WTC11 (cell line): Measurements from ENCODE around the gene SAT1. TPM values are rescaled to one million over a fixed set of nuclear protein-coding genes. Genes with fewer than 3 reads are reported as not detected.

Experiments used
- ATAC-seq: fragments of 200-7000 bp; cut with Tn5 transposase; 2 replicates; pipeline ENCODE4 v1.10.0; 2021; ENCODE audit warnings: mild to moderate bottlenecking, moderate library complexity
- CTCF ChIA-PET: fragments of 300-600 bp; sonication (Branson Sonifier 250); formaldehyde crosslinking; loops from one replicate; lab custom pipeline; 2021; ENCODE audit warnings: antibody characterized with exemption; lab: Charles Lee
- POLR2A ChIA-PET: fragments of 350-600 bp; sonication (Branson Sonifier 250); formaldehyde crosslinking; loops from one replicate; lab custom pipeline; 2021; ENCODE audit warnings: antibody characterized with exemption; lab: Charles Lee
- DNase-seq: peaks from one replicate; pipeline ENCODE4 v3.0.0; 2021; ENCODE audit warnings: low spot score
- H3K27ac Mint-ChIP-seq: 2 replicates; pipeline ENCODE4 v1.8.0; 2021; ENCODE audit warnings: mixed read lengths
- H3K27me3 Mint-ChIP-seq: 2 replicates; pipeline ENCODE4 v1.8.0; 2021; ENCODE audit warnings: low read depth, mild to moderate bottlenecking, moderate library complexity, mixed read lengths
- H3K36me3 Mint-ChIP-seq: 2 replicates; pipeline ENCODE4 v1.8.0; 2021; ENCODE audit warnings: mixed read lengths
- H3K4me1 Mint-ChIP-seq: 2 replicates; pipeline ENCODE4 v1.8.0; 2022; ENCODE audit warnings: mixed read lengths
- H3K4me3 Mint-ChIP-seq: 2 replicates; pipeline ENCODE4 v1.8.0; 2021; ENCODE audit warnings: mild to moderate bottlenecking, moderate library complexity, mixed read lengths
- H3K9me3 Mint-ChIP-seq: 2 replicates; pipeline ENCODE4 v1.8.0; 2021; ENCODE audit warnings: mixed read lengths
- AFF4 ChIP-seq: sonication (generic); formaldehyde crosslinking; IDR thresholded peaks from 2 replicates; pipeline ENCODE4 v1.8.1; 2023; ENCODE audit warnings: mild to moderate bottlenecking, missing genetic modification reagents, borderline replicate concordance
- E2F5 ChIP-seq: sonication (generic); formaldehyde crosslinking; IDR thresholded peaks from 2 replicates; pipeline ENCODE4 v1.8.1; 2022; ENCODE audit warnings: mild to moderate bottlenecking, moderate library complexity, missing genetic modification reagents
- ERG ChIP-seq: fragments of 250-450 bp; sonication (Bioruptor Pico); IDR thresholded peaks from 2 replicates; pipeline ENCODE4 v1.8.0; 2021; ENCODE audit warnings: mild to moderate bottlenecking
- HMGXB4 ChIP-seq: sonication (generic); formaldehyde crosslinking; IDR thresholded peaks from 2 replicates; pipeline ENCODE4 v1.8.1; 2023; ENCODE audit warnings: mild to moderate bottlenecking, moderate library complexity, missing genetic modification reagents
- IRF1 ChIP-seq: sonication (generic); formaldehyde crosslinking; IDR thresholded peaks from 2 replicates; pipeline ENCODE4 v1.8.0; 2023; ENCODE audit warnings: missing genetic modification reagents
- JAZF1 ChIP-seq: fragments of 250-450 bp; sonication (Bioruptor Pico); IDR thresholded peaks from 2 replicates; pipeline ENCODE4 v1.9.0; 2021; ENCODE audit warnings: moderate library complexity, mild to moderate bottlenecking, inconsistent platforms
- KAT7 ChIP-seq: sonication (generic); formaldehyde crosslinking; IDR thresholded peaks from 2 replicates; pipeline ENCODE4 v1.8.1; 2023; ENCODE audit warnings: missing genetic modification reagents, mild to moderate bottlenecking, borderline replicate concordance
- NR1H2 ChIP-seq: sonication (generic); formaldehyde crosslinking; IDR thresholded peaks from 2 replicates; pipeline ENCODE4 v1.9.0; 2021; ENCODE audit warnings: mild to moderate bottlenecking, moderate library complexity, missing genetic modification reagents
- PRRX2 ChIP-seq: fragments of 250-450 bp; sonication (Bioruptor Pico); IDR thresholded peaks from 2 replicates; pipeline ENCODE4 v1.8.0; 2021; ENCODE audit warnings: mild to moderate bottlenecking
- STAT6 ChIP-seq: sonication (generic); formaldehyde crosslinking; conservative IDR thresholded peaks from 2 replicates; pipeline ENCODE4 v1.8.1; 2023; ENCODE audit warnings: mild to moderate bottlenecking, low read depth, missing genetic modification reagents, moderate library complexity
- TP53 ChIP-seq: sonication (generic); formaldehyde crosslinking; IDR thresholded peaks from 2 replicates; pipeline ENCODE4 v1.8.1; 2023; ENCODE audit warnings: mild to moderate bottlenecking, missing genetic modification reagents
- USF2 ChIP-seq: sonication (generic); formaldehyde crosslinking; IDR thresholded peaks from 2 replicates; pipeline ENCODE4 v1.8.1; 2023; ENCODE audit warnings: mild to moderate bottlenecking, missing genetic modification reagents, moderate library complexity
- ZNF138 ChIP-seq: sonication (generic); formaldehyde crosslinking; conservative IDR thresholded peaks from 2 replicates; pipeline ENCODE4 v1.8.1; 2022; ENCODE audit warnings: mild to moderate bottlenecking, moderate library complexity, missing genetic modification reagents
- ZNF423 ChIP-seq: fragments of 250-450 bp; sonication (Bioruptor Pico); IDR thresholded peaks from 2 replicates; pipeline ENCODE4 v2.1.2; 2022; ENCODE audit warnings: mild to moderate bottlenecking, moderate library complexity
- ZNF512 ChIP-seq: sonication (generic); formaldehyde crosslinking; IDR thresholded peaks from 2 replicates; pipeline ENCODE4 v1.8.1; 2022; ENCODE audit warnings: missing genetic modification reagents, borderline replicate concordance
- total RNA-seq: library from RNA; stranded (reverse); gene quantifications from 3 replicates; pipeline ENCODE4 v1.2.3, GENCODE V29; 2021

The SAT1 gene
- total RNA-seq, 1 experiment from 2014 or later = 70.7 TPM

GRCh38 chrX:23785580-23785979 is 2.6 kb downstream of the SAT1 start:
- H3K27ac Mint-ChIP-seq = no peak overlapping the region
- no peaks in the 10 kb centered on the region; the same call in 1 of the 2 replicates for H3K27me3 Mint-ChIP-seq
- ChIA-PET POLR2A (no interaction called here), CTCF (no interaction called here)
- H3K4me1 Mint-ChIP-seq = peaks cover 28% of the 10 kb centered on the region
- DNase-seq = no peak
- H3K36me3 Mint-ChIP-seq = peaks cover 24% of the 10 kb centered on the region
- H3K9me3 Mint-ChIP-seq = no peaks in the 10 kb centered on the region
- H3K4me3 Mint-ChIP-seq = no peak overlapping the region
- no peak for TF ChIP-seq ZNF138 (CRISPR knock-in tag)
- TF ChIP-seq KAT7 = no peak
- no peak for TF ChIP-seq ERG (CRISPR knock-in tag)
- no peak for TF ChIP-seq STAT6 (CRISPR knock-in tag)
- TF ChIP-seq USF2 (CRISPR knock-in tag) = no peak
- no peak for TF ChIP-seq E2F5 (CRISPR knock-in tag)
- TF ChIP-seq IRF1 (CRISPR knock-in tag) = no peak
- TF ChIP-seq NR1H2 = no peak
- no peak for TF ChIP-seq ZNF512 (CRISPR knock-in tag)
- no peak for TF ChIP-seq ZNF423
- TF ChIP-seq JAZF1 = no peak
- TF ChIP-seq AFF4 (CRISPR knock-in tag) = no peak
- no peak for TF ChIP-seq HMGXB4
- TF ChIP-seq TP53 (CRISPR knock-in tag) = no peak
- TF ChIP-seq PRRX2 (CRISPR knock-in tag) = no peak
- no peak for ATAC-seq
